SKM-1 (cell line): ENCODE results near the gene PTPRT.

Source experiments
- DNase-seq: peaks from one replicate; lab custom pipeline; 2025; ENCODE audit not compliant: unreplicated experiment; lab: John Stamatoyannopoulos, UW

The PTPRT gene

DNA sequence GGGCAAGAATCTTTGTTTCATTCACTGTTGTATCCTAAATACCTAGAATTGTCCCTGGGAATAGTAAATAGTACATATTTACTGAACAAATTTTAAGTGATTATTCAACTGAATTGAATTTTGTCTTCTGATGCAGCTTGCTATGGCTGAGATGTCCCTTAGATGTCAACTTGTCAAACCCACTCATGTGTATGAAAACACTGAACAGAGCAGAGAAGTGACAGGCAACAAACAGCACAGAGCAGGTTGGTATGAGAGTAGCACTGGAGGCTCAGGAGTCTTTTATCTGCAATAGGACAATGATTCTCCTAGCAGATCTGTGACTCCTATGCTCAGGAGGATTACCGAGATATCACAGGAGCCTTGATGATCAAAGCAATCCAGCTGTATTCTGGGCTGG, 1031.4 kb downstream of the PTPRT start:
- no peak for DNase-seq

DNA sequence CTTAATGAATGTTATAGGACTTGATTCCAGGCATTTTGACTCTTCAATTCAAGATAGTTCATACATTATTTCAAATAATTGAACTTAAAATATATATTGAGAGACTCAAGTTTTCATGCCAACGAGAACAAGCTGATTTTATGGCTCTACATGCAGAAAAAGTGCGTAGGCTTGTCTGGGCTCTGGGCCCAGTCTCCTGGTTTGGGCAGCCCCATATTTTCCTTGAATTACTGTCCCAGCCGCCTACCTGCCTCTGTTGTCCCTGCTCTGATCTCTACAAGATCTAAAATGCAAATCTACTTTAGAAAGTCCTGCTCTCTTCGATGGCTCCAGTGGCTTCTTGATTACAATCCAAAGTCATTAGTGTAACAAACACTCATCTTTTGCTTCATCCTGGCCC, 1034.1 kb downstream of the PTPRT start:
- DNase-seq = no peak

DNA sequence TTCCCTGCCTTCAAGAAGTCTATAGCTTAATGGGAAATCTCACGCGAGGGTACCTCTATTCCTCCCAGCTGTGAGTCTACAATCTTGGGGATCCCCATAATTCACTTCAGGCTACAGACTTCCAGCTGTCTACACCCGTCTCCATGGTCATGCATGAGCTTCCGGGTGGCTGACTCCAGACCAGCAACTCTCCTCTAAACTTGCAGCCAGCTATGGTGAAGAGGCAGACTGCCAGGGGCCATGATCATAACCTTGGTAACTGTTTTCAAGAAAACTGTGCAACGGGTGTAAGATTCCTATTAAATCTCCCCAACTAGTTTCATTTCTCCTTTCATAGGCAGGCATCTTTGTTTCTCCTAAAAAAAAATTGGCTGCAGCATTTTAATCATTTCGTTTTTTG, 1037.1 kb downstream of the PTPRT start:
- no peak for DNase-seq

DNA sequence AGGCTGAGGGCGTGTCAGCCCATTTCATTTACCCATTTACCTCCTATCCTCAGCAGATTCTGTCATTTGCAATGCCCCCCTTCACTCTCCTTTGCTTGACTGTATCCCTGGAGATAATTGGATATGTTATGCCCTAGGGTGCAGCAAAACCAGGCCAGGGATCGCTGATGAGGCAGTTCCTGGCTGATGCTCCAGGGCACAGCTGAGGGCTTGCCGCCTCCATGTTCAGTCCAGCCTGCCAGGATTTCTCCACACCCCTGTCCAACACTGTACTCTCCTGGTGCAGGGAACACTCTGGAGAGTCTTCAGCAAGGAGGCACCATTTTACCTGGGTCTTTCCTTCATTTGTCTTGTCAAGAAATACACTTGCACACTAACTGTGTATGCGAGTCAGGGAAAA, 1039.5 kb downstream of the PTPRT start:
- DNase-seq = no peak

DNA sequence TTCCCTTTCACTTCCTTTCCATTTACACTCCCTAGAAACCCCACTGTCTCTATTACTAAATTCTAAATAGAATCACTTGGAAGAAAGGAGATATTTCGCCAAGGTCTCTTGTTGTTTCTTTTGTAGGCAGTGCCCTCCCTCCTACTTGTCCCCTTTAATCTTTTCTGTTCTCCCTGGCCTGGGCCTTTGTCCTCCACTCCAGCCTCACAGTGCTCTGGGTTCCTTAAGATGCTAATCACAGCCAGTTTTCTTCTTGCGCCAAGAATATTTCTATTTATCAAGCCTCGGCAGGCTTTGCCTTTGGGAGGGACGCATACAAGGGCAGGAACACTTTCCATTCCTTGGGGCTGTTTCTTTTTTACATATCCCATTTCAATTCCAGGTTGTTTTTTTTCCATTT, 1051.0 kb downstream of the PTPRT start:
- DNase-seq = no peak

DNA sequence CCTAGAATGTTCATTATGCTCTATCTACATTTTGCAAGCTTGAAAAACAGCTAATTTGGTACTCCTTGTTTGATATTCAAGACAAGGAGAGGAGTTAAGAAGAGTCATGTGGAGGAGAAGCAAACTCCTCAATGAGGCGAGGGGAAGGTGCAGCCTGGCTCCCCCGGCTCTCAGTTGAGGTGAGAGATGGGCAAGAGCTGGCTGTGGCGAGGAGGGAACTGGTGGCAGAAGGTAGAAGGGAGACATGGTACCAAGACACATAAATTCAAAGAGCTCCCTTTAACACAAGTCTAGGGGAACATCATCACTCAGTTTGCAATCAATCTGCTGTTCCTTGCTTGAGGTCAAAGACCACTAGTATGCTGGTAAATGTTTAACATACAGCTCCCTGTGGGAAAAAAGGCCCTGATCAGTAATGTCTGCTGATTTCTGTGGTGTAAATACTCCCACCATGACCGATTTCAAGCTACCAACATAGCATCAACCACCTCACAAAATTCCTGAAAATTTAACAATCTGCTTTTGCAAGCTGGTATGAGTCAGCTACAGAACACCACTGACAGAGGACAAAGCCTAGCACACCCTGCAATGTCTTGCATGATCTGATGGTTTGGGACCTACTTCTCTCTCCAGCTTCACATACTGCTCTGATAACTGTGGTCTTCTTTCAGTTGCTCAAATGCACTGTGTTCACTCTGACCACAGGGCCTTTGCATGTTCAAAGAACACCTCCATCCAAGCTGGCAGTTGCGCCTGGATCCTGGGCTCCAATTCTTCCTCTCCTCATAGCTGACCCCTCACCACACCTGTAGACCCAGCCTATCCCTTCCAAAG, 1055.2 kb downstream of the PTPRT start:
- DNase-seq = no peak

DNA sequence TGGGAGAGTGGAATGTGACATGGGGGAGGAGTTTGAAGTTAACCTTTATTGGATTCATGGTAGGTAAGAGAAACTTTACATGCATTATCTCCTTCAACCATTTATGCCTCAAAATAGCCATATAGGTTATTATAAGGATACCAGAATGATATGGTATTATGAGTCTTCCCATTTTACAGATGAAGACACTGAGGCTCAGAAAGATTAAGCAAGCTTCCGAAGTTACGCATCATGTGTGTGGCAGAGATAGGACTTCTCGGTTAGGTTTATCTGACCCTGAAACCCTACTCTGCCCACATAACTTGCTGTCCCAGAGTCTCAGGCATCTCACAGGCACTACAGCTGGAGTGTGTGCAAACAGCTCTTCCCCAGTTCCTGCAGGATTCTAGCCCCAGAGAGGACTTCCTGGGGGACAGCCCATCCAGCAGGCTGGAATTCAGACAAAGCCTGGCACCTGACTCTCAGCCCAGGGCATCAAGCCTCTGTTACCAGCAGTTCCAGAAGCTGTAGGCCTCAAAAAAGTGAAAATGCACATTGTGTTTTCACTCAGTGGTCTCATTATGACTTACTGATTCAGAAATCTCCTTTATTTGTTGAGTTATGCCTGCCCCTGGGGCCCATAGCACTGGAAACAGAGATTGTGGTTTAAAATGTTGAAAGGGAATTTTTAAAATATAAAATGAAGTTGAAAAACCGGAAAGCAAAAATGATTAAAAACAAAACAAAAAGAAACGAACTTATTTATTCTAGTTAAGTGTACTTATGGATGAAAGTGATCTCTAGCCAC, 1058.7 kb downstream of the PTPRT start:
- DNase-seq = no peak

DNA sequence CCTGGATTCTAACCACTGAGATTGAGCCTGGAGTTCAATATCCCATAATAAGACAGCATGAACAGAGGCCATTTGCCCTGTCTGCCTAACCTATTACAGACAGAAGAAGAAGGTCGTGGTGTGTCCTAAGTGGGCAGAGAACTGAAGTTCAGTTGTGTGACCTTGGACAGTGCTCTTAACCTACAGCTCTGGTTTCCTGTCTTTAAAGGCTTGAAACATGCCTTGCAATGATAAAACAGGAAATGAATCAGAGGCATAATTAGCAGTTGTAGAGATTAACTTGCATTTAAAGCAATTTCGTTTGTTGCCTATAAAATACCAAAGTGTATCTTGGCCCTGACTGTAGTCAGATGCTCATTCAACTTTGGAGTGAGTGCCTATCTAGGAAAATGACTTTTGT, 1064.3 kb downstream of the PTPRT start:
- no peak for DNase-seq

DNA sequence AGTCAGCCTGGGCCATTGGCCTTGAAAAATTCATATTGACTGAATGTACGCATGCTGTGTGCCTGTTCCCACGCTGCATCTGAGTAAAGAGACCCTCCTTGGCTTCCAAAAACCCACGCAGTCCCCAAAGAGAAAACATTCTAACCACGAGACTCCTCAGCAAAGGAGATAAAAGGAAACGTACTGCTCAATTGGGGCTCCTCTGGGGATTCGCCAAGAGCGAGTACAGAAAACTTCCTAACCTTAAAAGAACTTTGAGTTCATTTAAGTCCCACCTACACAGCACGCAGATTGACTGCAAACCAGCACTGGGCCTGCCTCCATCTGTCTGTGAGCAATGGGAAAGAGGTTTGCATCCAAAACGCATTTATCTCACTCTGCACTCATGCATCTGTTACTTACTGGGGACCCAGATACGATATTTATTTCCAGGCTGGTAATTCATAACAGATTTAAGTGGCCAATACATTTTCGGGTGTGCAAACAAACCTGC, 1065.7 kb downstream of the PTPRT start:
- no peak for DNase-seq

DNA sequence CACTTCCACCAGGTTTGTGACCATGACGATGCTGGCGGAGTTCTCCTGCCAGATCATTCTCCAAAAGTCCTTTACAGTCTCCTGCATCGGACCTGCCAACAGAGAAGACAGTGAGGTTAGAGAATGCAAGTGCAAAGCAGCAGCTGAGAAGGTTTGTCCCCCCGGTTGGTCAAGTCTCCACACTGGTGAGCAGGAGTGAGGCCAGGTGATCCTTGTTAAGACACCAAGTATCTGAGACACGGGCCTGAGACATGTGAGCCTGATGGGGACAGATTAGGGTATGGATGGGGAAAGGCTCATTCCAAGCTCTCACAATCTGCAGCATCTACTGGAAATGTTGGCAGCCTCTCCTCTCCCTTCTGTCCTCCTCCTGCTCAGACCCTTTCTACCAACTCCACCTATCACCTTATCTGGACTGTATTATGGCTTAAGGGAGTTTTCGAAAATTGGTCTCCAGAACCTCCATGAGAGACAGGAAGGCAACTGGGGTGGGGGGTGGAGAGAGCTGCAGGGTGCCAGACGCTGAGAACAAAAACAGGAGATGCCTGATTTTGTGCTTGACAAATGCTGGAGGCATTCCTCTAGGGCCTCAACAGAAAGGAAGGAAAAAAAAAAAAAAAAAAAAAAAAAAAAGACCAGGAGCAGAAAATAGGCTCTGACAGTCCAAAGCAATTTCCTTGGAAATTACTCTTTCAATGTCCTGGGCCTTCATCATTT, 1071.1 kb downstream of the PTPRT start:
- no peak for DNase-seq

DNA sequence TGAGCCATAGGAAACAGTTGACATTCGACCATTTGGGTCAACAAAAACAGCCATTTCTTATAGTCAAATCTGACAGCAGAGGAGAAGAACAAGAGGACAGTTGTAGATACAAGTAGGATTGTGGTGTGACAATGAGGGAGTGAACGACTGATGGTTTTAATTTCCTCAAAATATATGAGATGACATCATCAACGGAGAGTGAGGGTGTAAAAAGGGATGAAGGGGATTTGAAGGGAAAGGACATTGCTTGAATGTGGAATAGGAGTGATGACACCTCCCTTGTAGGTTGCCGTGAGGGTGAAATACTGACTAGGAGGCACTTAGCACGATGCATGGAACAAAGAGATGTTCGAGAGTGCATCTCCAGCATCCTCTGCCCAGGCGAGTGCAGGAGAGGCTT, 1071.7 kb downstream of the PTPRT start:
- no peak for DNase-seq

DNA sequence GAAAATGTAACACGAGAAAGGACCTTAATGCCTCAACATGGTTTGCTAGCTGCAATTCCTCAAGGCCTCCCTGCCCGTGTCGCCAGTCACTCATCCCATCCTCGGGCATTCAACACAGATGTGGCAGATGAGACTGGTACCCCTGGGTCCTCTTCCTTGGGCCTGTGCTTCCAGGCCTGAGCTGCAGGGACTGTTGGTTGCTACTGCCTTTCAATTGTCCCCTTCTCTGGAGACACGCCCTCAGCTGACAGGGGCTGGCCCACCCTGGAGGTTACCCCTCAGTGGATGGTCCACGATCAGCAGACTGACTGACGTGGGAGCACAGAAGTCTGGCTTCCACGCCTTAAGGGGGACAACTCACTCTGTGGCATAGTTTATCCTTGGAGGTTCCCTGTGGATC, 1076.5 kb downstream of the PTPRT start:
- DNase-seq = no peak

DNA sequence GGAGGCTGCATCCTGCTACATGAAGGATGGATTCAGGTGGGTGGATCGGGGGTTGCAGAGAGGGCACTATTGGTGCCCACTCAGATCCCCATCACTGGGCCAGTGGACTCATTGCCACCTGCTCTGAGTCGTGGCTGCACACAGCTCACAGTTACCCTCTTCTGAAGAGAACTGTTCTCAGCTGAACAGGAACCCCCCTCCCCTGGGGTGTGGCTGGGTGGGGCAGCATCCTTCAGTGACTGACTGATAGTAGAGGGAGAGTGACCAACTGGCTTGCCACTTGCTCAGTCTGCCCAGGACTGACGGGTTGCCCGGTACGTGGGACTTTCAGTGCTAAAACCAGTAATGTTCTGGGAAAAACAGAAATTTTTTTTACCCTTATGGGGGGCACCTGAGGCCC, 1077.5 kb downstream of the PTPRT start:
- no peak for DNase-seq

DNA sequence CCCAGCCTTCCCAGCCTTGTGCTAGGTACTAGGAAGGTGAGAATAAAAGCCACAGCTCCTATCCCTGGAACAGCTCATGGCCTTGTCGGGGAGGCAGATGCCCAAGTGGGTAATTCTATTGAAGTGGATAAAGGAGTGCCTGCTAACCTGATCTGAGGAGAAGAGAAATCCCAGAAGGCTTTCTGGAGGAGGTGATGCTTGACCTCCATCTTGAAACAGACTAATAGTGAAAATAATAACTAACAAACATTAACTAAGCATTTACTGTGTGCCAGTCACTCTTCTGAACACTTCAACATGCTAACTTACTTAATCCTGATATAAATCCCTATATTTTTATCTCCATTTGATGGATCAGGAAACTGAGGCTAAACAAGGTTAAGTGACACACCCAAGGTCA, 1078.4 kb downstream of the PTPRT start:
- DNase-seq = no peak

DNA sequence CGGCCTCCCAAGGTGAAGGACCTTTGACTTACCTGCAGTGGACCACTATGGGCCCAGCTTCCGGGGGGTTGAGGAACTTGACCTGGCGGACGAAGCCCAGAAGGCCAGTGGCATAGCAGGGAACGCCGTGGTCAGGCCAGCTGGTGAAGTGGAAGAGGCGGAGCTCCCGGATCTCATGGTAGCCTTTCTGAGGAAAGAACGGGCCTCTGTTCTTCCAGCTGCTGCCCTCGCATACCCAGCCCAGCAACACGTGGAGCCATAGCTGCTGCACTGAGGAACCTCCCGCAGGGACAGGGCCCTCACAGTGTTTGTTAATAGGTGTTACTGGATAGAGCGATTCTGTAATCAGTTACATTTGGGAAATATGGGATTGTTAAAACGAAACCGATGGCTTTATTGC, 1079.4 kb downstream of the PTPRT start:
- no peak for DNase-seq

DNA sequence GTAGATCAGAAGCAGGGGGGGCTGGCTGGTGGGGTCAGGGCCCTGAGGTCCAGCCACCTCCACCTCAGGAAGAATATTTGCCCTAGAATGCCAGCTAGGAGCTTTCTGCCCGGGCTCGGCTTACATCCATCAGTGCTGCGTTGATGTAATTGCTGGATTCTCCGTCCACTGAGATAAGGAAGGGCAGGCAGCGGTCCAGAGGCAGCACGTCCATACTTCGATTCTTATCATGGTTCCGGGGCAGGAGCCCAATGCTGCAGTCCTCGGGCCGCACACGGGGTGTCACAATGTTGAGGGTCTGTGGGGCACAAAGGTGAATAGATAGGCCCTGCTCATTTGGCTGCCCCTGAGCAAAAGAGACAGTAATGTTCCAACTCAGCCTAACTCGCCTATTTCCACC, 1087.7 kb downstream of the PTPRT start:
- no peak for DNase-seq

DNA sequence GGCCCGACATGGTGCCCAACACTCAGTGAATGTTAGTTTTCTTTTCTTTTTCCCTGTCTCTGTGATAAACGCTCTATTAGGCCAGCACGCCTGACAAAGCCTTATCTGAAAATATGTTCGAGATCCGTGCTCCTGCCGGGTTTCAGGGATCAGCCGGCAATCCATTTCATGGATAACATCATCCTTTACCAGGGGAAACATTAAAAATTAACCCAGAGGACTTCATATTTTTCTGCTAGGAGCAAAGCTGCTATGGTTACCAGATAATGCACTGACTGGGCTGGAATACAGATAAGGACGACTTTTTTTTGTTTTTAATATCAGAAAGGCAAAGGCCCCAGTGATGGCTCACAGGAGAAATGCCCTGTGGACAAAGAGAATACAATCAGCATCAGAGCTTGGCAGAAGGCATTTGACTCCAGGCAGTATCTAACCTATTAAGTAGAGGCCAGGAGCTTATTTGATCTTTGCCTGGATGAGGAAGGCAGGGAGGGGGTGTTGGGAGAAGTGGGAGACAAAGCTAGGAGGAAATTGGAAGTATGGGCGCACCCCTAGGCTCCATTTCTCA, 1089.5 kb downstream of the PTPRT start:
- DNase-seq = no peak

DNA sequence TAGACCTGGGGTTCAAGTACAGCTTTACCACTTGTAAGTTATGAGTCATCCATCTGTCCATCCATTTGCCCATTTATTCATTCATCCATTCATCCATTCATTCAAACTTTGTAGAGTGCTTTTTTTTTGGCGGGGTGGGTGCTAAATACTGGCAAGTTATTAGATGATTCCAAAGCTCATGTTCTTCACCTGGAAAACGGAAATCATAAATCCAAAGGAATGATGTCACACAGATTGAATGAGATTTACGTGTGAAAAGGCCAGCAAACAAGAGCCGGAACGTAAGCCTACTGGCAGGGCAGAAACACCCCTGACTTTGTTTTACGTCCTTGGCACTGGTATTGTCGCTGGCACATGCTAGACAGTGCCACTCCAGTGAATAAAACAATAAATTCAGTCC, 1090.6 kb downstream of the PTPRT start:
- no peak for DNase-seq

DNA sequence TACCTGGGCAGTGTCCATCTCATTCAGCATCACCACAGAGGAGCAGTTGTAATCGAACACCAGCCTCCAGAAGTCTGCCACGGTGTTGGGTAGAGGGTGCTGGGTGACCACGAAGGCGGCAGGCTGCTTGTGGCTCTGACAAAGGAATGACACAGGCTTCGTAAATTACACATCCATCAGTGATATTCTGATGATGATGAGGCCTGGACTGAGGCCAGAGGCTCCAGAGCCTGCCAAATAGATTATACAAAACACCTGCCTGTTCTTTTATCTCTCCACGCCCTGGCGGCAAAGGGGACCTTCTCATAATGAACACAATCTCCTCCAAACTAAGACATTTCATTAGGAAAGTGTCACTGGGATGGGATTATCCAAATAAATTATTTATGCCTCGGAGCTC, 1091.3 kb downstream of the PTPRT start:
- DNase-seq = no peak

DNA sequence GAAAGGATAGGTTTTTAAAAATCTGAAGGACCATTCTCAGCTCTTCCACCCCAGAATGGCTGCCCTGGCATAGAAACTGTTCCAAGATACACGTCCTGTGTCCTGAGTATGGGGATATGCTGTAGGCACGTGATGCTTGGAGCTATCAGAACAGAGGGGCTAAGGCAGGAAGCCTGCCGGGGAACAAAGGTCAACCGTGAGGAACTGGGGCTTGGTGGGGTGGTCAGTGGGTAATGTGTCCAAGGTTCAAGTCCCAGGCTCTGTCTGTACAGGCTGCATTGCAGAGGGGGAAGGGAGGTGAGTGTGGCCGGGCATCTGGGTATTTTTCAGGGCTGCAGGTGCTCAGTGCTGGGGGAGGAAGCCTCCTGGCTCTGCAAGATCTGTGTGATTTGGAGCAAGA, 1092.0 kb downstream of the PTPRT start:
- DNase-seq = no peak

DNA sequence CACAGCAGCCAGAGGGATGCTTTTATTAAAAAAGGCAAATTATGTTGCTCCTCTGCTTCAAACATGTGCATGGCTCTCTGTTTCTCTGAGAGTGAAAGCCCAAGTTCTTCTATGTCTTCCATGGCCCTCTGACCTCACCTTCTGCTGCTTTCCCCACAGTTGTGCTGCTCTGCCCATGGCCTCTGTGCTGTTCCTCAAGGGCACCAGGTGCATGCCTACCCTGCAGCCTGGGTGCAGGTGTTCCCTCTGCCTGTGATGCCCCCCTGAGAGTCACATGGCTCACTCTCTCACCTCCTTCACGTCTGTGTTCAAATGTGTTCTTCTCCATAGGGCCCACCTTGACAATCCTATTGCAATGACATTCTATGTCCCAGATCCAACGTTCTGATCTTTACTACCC, 1094.5 kb downstream of the PTPRT start:
- DNase-seq = no peak
